Measurements from ENCODE around the gene ZNF436.

GRCh38 chr1:23357138-23357908, 12.3 kb downstream of the ZNF436 start:
- TF ChIP-seq CTCF (conservative IDR thresholded peaks at IDR 0.05), result no peak
- TF ChIP-seq EZH2 (IDR thresholded peaks at IDR 0.05; ENCODE audit: low read depth), result no peak

Measured in PC-9 (cell line).